ENCODE measurements around the gene OTOR.

OTOR gene

DNA sequence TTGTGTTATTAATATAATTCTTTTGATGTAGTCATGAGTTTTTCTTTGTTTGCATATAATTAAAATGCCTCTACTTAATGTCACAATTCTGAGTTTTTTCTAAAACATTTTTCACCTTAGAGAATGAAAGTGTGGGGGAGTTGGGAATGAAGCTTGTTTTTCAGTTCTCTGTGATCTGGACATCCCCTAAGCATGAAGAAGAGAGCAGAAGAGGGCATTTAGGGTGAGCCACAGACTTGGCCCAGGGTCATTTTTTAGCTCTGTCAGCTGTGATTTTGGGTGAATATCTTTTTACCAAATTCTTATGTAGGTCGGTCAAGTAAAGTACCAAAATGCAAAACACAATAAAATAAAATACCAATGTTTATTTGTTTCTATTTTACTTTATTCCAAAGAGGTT is 3.9 kb downstream of the OTOR start:
- DNase-seq, result no peak

DNA sequence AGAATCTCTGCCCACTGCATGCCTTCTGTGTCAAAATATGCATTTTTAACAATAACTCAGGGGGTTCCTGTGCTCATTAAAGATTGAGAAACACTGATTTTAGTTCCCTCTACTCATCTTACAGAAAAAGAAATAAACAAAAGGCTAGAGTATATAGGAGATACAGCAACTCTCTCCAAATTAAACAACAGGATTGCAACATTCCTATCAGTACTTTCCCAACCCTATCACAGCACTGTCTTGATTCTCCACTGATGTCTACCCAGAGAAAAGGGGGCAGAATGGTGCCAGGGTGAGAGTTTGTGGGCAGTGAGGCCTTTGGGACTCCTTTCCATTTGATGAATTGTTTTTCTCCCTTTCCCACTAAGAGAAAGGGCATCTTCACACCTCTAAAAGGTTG is 4.7 kb downstream of the OTOR start:
- no peak for DNase-seq

DNA sequence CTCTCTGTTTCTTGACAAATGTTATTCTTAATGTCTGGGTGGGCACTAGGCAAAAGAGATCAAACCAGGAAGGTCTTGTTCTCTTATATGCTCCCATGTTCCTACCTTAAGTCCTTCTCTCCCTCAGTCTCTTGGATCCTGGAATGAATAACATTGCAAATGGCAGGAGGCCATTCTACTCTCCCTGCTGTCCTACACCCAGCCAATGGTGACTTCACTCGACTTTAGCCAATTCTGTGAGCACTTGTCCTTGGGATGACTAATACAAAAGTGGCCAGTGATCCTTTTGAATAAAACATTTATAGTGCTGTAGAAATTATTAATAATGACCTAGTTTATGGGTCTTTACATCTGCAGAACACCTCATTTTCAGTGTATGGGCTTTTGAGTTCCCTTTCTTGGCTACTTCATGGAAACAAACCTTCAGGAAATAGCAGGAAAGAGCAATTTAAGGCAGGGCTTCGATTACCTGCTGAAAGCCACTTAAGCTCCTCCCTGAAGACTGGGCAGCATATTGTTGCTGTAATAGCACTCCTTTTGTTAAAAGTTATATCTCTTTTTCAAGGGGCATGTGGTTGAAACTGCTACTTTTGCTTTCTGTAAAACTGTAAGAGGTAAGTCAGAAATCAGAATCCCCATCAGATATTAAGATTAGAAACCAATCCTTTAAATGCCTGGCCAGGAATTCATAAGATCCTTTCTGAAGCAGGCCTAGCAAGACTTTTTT is 10.5 kb downstream of the OTOR start:
- DNase-seq, result no peak

DNA sequence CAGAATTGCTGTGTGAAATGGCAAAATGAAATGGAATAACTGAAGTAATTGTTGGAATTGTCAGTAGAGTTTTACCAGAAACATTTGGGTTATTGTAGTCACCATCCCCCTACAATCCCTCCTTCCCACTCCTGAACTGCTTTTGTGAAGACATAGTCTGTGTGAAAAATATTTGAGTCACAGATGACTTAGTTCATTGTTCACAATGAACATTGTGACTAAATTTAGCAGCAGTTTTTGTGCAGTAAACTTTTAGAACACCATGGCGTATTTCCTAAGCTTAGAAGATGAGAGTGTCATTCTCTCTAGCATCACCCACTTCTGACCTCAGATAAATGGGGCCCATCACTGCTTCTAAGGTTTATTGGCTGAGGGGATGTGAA is 11.0 kb downstream of the OTOR start:
- DNase-seq, result no peak

DNA sequence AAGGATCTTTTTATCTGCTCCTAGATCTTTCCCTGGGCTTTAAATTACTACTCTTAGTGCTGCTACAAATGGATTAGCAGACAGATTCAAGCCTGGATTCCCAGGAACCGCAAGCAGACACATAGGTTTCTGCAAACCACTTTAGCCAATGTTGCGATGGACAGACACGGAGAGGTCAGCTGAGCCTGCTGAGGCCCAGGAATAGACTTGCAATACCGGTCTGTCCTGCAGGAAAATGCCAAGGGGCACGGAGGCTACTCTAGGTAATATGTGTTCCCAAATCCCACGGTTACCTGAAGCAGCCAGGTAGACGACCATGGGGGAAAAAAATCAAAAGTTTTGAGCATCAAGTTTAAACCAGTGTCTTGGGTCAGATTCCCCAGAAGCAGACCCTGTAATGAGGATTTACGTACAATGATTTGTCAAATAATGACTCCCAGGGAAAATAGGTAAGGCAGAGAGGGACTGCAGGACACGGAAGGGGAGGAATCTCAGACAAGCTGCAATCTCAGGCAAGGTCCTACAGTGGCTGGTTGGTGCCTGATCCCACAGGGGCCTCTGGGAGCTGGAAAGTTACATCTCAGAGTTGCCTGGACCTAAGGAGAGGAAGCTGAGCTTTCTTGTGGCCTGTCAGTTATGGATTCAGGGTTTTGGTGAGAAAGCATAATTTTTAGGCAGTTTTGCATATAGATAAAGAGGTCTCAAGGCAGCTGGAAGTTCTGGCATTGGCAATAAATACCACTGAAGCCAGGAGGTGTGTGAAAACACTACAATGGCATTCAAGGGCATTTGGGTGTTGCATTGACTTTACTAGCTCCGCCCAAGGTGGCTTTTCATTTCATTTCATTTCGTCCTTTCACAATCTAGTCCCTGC is 12.5 kb downstream of the OTOR start:
- DNase-seq, result no peak

DNA sequence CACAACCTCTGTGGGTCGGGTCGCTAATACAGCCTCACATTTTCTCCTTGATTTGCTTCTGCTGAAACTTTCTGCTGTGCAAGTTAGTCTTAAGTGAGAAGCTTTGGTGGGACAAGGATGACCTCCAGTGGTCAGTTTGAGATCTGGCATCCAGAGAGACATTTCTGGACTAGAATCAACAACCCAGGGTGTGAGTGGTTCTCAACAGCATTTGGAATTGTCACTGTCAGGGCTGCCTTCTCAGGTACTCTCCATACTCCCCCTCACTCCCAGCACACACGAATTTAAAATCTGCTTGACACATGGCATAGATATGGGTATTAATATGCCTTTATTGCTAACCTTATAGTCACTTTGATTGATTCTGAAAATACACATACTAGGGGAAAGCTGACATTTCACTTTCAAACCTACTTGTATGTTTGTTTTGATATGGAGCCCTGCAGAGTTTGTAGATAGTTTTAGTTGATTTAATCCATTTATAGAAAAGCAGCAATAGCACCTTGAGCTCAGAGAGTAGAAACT is 13.2 kb downstream of the OTOR start:
- peak; percentile 30 to 52 for DNase-seq

DNA sequence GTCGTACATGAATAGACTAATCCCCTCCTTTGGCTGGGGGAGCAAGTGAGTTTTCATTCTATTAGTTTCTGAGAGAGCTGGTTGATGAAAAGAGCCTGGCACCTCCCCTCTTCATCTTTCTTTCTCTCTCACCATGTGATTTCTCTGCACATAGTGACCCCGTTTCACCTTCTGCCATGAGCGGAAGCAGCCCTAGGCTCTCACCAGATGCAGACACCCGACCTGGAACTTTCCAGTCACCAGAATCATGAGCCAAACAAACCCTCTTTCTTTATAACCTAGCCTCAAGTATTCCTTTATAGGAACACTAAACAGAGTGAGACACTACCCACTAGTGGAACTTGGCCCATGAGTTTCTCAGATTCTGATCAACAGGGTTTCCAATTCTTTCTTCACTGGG is 16.4 kb downstream of the OTOR start:
- no peak for DNase-seq

DNA sequence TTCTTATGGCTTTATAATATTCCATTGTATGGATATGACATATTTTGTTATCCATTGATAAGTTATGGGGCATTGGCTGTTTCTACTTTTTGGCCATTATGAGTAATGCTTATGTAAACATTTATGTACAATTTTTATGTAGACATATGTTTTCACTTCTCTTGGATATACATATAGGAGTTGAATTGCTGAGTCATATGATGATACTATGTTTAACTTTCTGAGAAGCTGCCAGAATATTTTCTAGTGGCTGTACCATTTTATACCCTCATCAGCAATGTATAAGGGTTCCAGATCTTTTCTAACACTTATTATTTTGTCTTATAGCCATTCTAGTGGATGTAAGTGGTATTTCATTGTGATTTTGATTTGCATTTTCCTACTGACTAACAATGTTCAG is 23.1 kb downstream of the OTOR start:
- DNase-seq, result no peak

DNA sequence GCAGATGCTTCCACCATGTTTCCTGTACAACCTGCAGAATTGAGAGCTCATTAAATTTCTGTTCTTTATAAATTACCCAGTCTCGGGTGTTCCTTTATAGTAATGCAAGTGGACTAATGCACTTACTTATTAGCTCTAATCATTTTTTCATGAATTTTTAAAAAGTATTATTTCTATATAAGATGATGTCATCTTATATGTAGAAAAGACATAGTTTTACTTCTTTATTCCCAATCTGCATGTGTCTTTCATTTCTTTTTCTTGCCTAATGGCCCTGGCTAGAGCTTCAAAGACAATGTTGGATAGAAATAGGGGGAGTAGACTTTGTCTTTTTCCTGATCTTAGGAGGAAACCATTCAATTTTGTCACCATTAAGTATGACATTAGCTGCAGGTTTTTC is 27.8 kb downstream of the OTOR start:
- DNase-seq, result no peak

DNA sequence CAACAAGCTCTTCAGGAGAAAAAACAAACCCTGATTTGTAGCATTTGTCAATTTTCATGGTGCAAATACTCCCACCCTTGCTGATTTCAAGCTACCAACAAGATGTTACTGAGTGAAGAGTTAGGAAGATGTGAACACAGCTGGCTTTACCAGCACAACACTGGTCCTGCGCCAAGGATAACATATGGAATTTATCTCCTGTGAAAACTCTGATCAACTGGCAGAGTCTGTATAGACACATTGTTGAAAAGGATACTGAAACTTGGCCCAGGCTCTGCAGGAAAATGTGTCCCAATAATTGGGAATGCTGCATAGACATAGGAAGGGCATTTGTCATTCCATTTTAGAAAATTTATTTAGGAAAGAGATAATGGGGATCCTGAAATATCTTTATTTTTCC is 29.0 kb downstream of the OTOR start:
- DNase-seq, result no peak

DNA sequence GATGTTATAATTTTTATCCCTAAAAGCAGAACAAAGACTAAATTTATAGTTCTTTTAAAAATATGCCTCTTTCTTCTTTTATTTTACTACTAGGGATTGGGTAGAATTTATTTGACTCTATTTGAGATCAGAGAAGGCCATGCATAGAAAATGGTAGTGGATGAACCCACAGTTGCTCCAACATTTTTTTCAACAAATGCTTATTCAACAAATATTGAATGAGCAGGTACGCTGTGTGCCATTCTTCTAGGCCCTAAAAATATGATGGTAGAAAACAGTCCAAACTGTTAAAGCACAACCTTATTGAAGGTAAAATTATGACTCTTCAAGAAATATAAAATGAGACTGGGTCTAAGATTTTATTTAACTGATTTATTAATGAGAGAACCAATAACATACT is 30.0 kb downstream of the OTOR start:
- DNase-seq, result no peak

DNA sequence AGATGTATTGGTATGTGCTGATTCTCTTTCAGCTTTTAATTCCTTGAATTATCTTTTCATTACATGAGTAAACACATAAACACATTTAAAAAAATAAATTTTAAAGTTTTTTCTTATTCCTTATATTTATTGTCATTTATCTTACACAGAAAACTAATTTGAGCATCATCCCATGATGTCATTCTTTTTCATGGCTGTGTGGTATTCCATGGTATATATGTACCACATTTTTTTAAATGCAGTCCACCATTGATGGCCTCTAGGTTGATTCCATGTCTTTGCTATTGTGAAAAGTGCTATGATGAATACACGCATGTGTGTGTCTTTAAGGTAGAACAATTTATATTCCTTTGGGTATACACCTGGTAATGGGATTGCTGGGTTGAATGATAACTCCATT is 33.3 kb downstream of the OTOR start:
- DNase-seq, result no peak

DNA sequence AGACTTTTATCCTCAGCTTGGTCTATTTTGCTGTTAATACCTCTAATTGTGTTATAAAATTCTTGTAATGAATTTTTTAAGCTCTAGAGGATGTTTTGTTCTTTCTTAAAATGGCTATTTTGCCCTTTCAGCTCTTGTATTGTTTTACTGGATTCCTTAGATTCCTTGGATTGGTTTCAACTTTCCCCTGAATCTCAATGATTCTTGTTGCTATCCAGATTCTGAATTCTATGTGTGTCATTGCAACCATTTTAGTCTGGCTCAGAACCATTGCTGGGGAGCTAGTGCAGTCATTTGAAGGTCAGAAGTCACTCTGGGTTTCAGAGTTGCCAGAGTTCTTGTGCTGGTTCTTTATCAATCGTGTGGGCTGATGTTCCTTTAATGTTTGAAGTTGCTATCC is 37.1 kb downstream of the OTOR start:
- no peak for DNase-seq

Measured in NCI-H1930 (cell line).